Measurements from ENCODE around the gene CRMP1.

DNA sequence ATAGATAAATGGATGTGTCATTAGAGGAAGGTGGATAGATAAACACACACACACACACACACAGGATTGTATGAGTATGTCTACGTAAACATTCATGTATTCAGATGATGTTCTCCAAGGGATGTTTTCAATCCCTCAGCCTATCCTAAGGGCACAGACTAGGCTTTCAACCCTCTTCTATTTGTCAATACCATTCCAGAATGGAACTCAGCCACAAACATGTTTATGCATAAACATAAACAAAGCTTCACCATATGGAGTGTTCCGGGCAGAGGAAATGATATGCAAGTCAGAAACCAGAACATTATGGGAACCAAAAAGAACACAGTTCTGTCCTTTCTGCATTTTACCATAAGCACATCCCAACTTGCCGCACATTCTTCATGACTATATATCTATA, 25.0 kb downstream of the CRMP1 start:
- TF ChIP-seq POLR2A (IDR thresholded peaks at IDR 0.05; ENCODE audit: low read length) (no peak), GATA1 (IDR thresholded peaks at IDR 0.05; ENCODE audit: low read depth, low read length) (no peak)

Measured in erythroblast (primary cell).